ENCODE data around the gene TRAPPC8.
"Not testable (repeated sequence)": the region's sequence is repeated elsewhere in the genome, so short reads cannot be mapped to it uniquely, and the experiment has no call there.

Gene TRAPPC8

DNA sequence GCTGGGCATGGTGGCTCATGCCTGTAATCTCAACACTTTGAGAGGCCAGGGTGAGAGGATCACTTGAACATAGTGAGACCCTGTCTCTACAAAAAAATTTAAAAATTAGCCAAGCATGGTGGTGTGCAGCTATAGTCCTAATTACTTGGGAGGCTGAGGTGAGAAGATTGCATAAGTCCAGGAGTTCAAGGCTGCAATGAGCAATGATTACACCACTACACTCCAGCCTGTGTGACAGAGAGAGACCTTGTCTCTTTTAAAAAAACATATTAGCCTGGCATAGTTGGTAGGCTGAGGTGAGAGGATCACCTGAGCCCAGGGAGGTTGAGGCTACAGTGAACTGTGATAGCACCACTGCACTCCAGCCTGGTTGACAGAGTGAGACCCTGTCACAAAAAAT lies 13.7 kb downstream of the TRAPPC8 start:
- H3K4me3 ChIP-seq (replicated peaks; ENCODE audit: low read depth, low read length), result no peak overlapping the region
- TF ChIP-seq, protein P1, sequence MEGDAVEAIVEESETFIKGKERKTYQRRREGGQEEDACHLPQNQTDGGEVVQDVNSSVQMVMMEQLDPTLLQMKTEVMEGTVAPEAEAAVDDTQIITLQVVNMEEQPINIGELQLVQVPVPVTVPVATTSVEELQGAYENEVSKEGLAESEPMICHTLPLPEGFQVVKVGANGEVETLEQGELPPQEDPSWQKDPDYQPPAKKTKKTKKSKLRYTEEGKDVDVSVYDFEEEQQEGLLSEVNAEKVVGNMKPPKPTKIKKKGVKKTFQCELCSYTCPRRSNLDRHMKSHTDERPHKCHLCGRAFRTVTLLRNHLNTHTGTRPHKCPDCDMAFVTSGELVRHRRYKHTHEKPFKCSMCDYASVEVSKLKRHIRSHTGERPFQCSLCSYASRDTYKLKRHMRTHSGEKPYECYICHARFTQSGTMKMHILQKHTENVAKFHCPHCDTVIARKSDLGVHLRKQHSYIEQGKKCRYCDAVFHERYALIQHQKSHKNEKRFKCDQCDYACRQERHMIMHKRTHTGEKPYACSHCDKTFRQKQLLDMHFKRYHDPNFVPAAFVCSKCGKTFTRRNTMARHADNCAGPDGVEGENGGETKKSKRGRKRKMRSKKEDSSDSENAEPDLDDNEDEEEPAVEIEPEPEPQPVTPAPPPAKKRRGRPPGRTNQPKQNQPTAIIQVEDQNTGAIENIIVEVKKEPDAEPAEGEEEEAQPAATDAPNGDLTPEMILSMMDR (IDR thresholded peaks at IDR 0.05; ENCODE audit: low read length, missing control alignments), result no peak
- DNase-seq (ENCODE audit: low read depth), result no peak

DNA sequence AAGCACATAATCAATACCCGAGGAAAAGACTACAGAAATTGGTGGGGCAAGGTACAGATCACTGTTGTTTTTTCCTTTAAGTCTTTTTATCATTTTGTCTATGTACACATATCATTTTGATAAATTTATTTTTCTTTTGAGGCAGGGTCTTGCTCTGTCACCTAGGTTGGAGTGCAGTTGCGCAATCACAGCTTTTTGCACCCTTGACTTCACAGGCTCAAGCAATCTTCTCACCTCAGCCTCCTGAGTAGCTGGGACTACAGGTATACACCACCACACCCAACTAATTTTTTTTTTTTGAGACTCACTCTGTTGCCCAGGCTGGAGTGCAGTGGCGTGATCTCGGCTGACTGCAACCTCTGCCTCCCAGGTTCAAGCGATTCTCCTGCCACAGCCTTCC lies 15.9 kb downstream of the TRAPPC8 start:
- not testable (repeated sequence) for H3K4me3 ChIP-seq (replicated peaks; ENCODE audit: low read depth, low read length); DNase-seq (ENCODE audit: low read depth)

- DNase-seq (ENCODE audit: low read depth), result no peak
- no peak overlapping the region for H3K4me3 ChIP-seq (replicated peaks; ENCODE audit: low read depth, low read length)
- TF ChIP-seq, protein P1 (IDR thresholded peaks at IDR 0.05; ENCODE audit: low read length, missing control alignments), result no peak
Measured at GRCh38 chr18:31920277-31920676, 22.7 kb downstream of the TRAPPC8 start.

GRCh38 chr18:31919366-31919765 lies 23.6 kb downstream of the TRAPPC8 start:
- not testable (repeated sequence) for DNase-seq (ENCODE audit: low read depth); H3K4me3 ChIP-seq (replicated peaks; ENCODE audit: low read depth, low read length)

GRCh38 chr18:31918733-31919132 lies 24.2 kb downstream of the TRAPPC8 start:
- TF ChIP-seq, protein P1 (IDR thresholded peaks at IDR 0.05; ENCODE audit: low read length, missing control alignments), result no peak
- no peak overlapping the region for H3K4me3 ChIP-seq (replicated peaks; ENCODE audit: low read depth, low read length)
- no peak for DNase-seq (ENCODE audit: low read depth)

DNA sequence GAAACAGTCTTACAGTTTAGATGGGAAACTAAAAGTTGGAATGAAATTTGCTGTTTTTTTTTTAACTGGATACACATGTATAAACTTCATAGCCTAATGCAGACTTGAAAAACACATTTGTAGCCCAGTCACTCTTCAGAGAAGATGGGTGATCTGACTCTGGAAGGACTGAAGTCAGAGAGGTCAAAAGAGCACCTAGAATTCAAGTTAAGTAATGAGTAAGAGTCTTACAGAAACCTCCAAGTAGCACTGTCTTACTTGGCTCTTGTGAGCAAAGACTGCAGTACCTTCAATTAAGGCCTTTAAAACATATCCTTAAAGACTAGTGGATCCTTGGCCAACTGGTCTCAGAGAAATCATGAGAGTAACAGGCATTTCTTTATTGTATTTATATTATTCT lies 41.9 kb downstream of the TRAPPC8 start:
- TF ChIP-seq, protein P1 (IDR thresholded peaks at IDR 0.05; ENCODE audit: low read length, missing control alignments), result no peak
- no peak overlapping the region for H3K4me3 ChIP-seq (replicated peaks; ENCODE audit: low read depth, low read length)
- no peak for DNase-seq (ENCODE audit: low read depth)

GRCh38 chr18:31899771-31900170 lies 43.2 kb downstream of the TRAPPC8 start:
- DNase-seq (ENCODE audit: low read depth); H3K4me3 ChIP-seq (replicated peaks; ENCODE audit: low read depth, low read length): not testable (repeated sequence)

GRCh38 chr18:31892936-31893335 lies 50.0 kb downstream of the TRAPPC8 start:
- TF ChIP-seq, protein P1 (IDR thresholded peaks at IDR 0.05; ENCODE audit: low read length, missing control alignments), result no peak

GRCh38 chr18:31891566-31891965 lies 51.4 kb downstream of the TRAPPC8 start:
- no peak for DNase-seq (ENCODE audit: low read depth)
- TF ChIP-seq, protein P1 (IDR thresholded peaks at IDR 0.05; ENCODE audit: low read length, missing control alignments), result no peak
- H3K4me3 ChIP-seq (replicated peaks; ENCODE audit: low read depth, low read length), result no peak overlapping the region

More at GRCh38 chr18:31892936-31893335, 50.0 kb downstream of the TRAPPC8 start:
- no peak for DNase-seq (ENCODE audit: low read depth)
- H3K4me3 ChIP-seq (replicated peaks; ENCODE audit: low read depth, low read length), result no peak overlapping the region

All from fibroblast of pulmonary artery (primary cell).